Measurements from ENCODE around the gene SMKR1.

Gene SMKR1

DNA sequence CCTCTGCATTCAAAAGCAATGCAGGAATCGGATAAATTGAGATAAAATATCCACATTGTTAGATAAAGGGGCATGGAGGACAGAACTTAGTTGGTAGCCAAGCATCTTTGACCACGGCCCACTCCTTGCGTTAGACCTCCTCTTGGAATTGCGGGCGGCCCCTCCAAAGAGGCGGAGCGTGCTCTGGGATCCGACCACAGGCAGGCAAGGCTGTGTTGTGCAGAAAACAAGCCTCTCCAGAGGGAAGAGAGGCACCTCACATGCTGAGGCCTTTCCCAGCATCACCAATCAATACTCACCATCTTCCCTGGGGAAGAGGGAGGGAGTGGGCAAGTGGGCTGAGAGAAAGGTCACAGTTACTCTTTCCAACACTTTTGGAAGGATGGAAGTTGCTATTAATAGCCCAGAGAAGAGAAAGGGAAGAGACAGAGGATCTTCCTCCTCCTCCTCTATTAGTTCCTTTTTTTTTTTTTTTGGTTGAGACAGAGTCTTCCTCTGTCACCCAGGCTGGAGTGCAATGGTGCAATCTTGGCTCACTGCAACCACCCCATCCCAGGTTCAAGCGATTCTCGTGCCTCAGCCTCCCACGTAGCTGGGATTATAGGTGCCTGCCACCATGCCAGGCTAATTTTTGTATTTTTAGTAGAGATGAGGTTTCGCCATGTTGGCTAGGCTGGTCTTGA lies 59.5 kb downstream of the SMKR1 start:
- H4K20me1 ChIP-seq = no peaks in the 10 kb centered on the region
- no peaks in the 10 kb centered on the region for H3K9me3 ChIP-seq
- H3K27me3 ChIP-seq = no peaks in the 10 kb centered on the region
- H3K27ac ChIP-seq = no peak overlapping the region
- H3K4me1 ChIP-seq = no peaks in the 10 kb centered on the region
- no peak overlapping the region for H3K4me2 ChIP-seq
- no peak for TF ChIP-seq Cebpa-rat (IDR thresholded peaks at IDR 0.05)
- no peaks in the 10 kb centered on the region for H3K36me3 ChIP-seq
- no peak overlapping the region for H3K9ac ChIP-seq
- H3K4me3 ChIP-seq = no peak overlapping the region
